A673 (cell line): ENCODE measurements around the gene AP1M1. TPM values are rescaled to one million over a fixed set of nuclear protein-coding genes. Genes with fewer than 3 reads are reported as not detected.
A peak's percentile ranks its signal among the peaks of the same experiment; 100 is the strongest.

Experiments used
- BruUV-seq: library from RNA; stranded (reverse); fragments of 400-500 nt; replicated peaks from 2 replicates; lab custom pipeline; 2021; lab: Mats Ljungman, UMichigan
- CTCF ChIA-PET: fragments of 300-600 bp; sonication (Branson Sonifier 250); formaldehyde crosslinking; loops from one replicate; lab custom pipeline; 2022; ENCODE audit warnings: antibody characterized with exemption; lab: Charles Lee
- POLR2A ChIA-PET: fragments of 300-600 bp; sonication (Branson Sonifier 250); formaldehyde crosslinking; loops from one replicate; lab custom pipeline; 2022; ENCODE audit warnings: antibody characterized with exemption; ENCODE audit not compliant: low non-redundant PET; lab: Charles Lee
- DNase-seq: peaks from one replicate; pipeline ENCODE4 v3.0.0-alpha.2; 2015; ENCODE audit warnings: low spot score
- H3K27ac ChIP-seq: fragments of 200-600 bp; sonication (generic); 2 replicates; pipeline ENCODE4 v1.5.1; 2016; ENCODE audit warnings: mixed run types, low read depth, mild to moderate bottlenecking, mixed read lengths, antibody characterized with exemption, low read length; ENCODE audit not compliant: poor library complexity, severe bottlenecking
- H3K27me3 ChIP-seq: fragments of 200-600 bp; sonication (generic); replicated peaks from 2 replicates; pipeline ENCODE4 v1.6.1; 2017; ENCODE audit warnings: mixed run types, low read depth, mild to moderate bottlenecking, mixed read lengths, antibody characterized with exemption, low read length; ENCODE audit not compliant: insufficient read depth, poor library complexity
- H3K36me3 ChIP-seq: fragments of 200-600 bp; sonication (generic); 2 replicates; pipeline ENCODE4 v1.6.1; 2016; ENCODE audit warnings: mixed run types, mild to moderate bottlenecking, mixed read lengths, antibody characterized with exemption, low read length; ENCODE audit not compliant: insufficient read depth, poor library complexity, severe bottlenecking
- H3K4me1 ChIP-seq: fragments of 200-600 bp; sonication (generic); 2 replicates; pipeline ENCODE4 v1.6.1; 2017; ENCODE audit warnings: mixed run types, mild to moderate bottlenecking, mixed read lengths, antibody characterized with exemption, low read length; ENCODE audit not compliant: insufficient read depth, poor library complexity, severe bottlenecking
- H3K4me3 ChIP-seq: fragments of 200-600 bp; sonication (generic); 2 replicates; pipeline ENCODE4 v1.5.1; 2016; ENCODE audit warnings: low read depth, mixed run types, mild to moderate bottlenecking, mixed read lengths, low read length; ENCODE audit not compliant: poor library complexity, severe bottlenecking
- H3K9me3 ChIP-seq: fragments of 200-600 bp; sonication (generic); 2 replicates; pipeline ENCODE4 v1.6.1; 2016; ENCODE audit warnings: mixed run types, low read depth, mild to moderate bottlenecking, mixed read lengths, antibody characterized with exemption, low read length; ENCODE audit not compliant: poor library complexity, severe bottlenecking
- CTCF ChIP-seq: fragments of 300-800, 200-600 bp; sonication (generic); conservative IDR thresholded peaks from 2 replicates; pipeline ENCODE4 v1.5.1; 2017; ENCODE audit warnings: low read depth, mild to moderate bottlenecking, antibody characterized with exemption, low read length, moderate library complexity, mixed read lengths
- EZH2 ChIP-seq: fragments of 200-600 bp; sonication (generic); IDR thresholded peaks from 2 replicates; pipeline ENCODE4 v1.6.1; 2017; ENCODE audit warnings: borderline replicate concordance, low read depth, mild to moderate bottlenecking, mixed read lengths, antibody characterized with exemption, low read length; ENCODE audit not compliant: poor library complexity, severe bottlenecking
- intact Hi-C: fragments of 100-400 bp; cut with micrococcal nuclease; formaldehyde crosslinking; loops from one replicate; pipeline ENCODE4 v1.10.0; 2022; ENCODE audit not compliant: unreplicated experiment
- total RNA-seq: library from RNA; stranded (reverse); gene quantifications from 2 replicates; pipeline ENCODE4 v1.2.3, GENCODE V29; 2021

Gene AP1M1
- total RNA-seq, 1 experiment from 2014 or later: 105 TPM

- no peak overlapping the region for H3K4me3 ChIP-seq
- H3K4me1 ChIP-seq: no peaks in the 10 kb centered on the region
- BruUV-seq: no TSS peak
- TF ChIP-seq EZH2: no peak
- TF ChIP-seq CTCF: no peak
- no peaks in the 10 kb centered on the region for H3K9me3 ChIP-seq
- H3K36me3 ChIP-seq: no peaks in the 10 kb centered on the region
- no peak overlapping the region for H3K27ac ChIP-seq
- ChIA-PET CTCF (interaction anchor here (0.5 kb wide), 1 partner anchor 10 kb away, joined by 3 read pairs; no protein-coding TSS in a partner anchor), POLR2A (no interaction called here)
- H3K27me3 ChIP-seq: no peaks in the 10 kb centered on the region
- intact Hi-C loops: no loop called here
- DNase-seq: no peak
These were observed 37.2 kb upstream of the AP1M1 start for GRCh38 chr19:16160445-16160942.

- TF ChIP-seq CTCF: no peak
- TF ChIP-seq EZH2: no peak
- no peaks in the 10 kb centered on the region for H3K27me3 ChIP-seq
- no peaks in the 10 kb centered on the region for H3K36me3 ChIP-seq
- H3K27ac ChIP-seq: no peak overlapping the region
- no peak overlapping the region for H3K4me3 ChIP-seq
- POLR2A ChIA-PET: no interaction called here
- intact Hi-C loops: no loop called here
- BruUV-seq: no TSS peak
- DNase-seq: peak; percentile 45
- no peaks in the 10 kb centered on the region for H3K4me1 ChIP-seq
- no peaks in the 10 kb centered on the region for H3K9me3 ChIP-seq
- CTCF ChIA-PET: no interaction called here
These were observed 36.7 kb upstream of the AP1M1 start for GRCh38 chr19:16160943-16161560.

- H3K9me3 ChIP-seq: no peaks in the 10 kb centered on the region
- TF ChIP-seq EZH2: no peak
- TF ChIP-seq CTCF: no peak
- H3K4me3 ChIP-seq: no peak overlapping the region
- no TSS peak for BruUV-seq
- H3K27me3 ChIP-seq: no peaks in the 10 kb centered on the region
- intact Hi-C loops: no loop called here
- H3K27ac ChIP-seq: no peak overlapping the region
- no peaks in the 10 kb centered on the region for H3K4me1 ChIP-seq
- ChIA-PET POLR2A (no interaction called here), CTCF (interaction anchor here (0.6 to 0.7 kb wide), 3 partner anchors 53 to 1697 kb away, joined by 11 to 13 read pairs (median 12); no protein-coding TSS in a partner anchor)
- H3K36me3 ChIP-seq: no peaks in the 10 kb centered on the region
- DNase-seq: no peak
These were observed 35.9 kb upstream of the AP1M1 start for GRCh38 chr19:16161840-16162239.
